Measurements from ENCODE around the gene BMPR2. TPM values are rescaled to one million over a fixed set of nuclear protein-coding genes. Genes with fewer than 3 reads are reported as not detected.
"Not testable (repeated sequence)": the region's sequence is repeated elsewhere in the genome, so short reads cannot be mapped to it uniquely, and the experiment has no call there.

BMPR2 gene
- total RNA-seq, 1 experiment from 2014 or later = 28.1 TPM

DNA sequence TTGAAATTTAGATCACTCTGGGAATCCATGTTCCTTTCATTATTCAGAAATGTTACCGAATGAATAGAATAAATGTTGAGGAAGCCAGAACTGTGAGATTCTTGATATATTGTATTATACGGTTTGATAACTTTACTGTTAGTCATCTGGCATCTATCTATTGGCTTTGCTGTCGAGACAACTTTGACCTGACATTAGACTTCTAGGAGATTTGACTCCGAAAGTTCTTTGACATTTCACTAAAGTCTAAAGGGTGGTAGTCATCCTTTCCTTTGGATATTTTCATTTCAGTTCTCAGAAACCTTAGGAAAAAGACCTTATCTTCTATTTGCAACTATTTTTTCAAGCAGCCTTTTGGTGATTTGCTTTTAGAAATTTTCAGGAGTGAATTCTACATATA lies 1.9 kb downstream of the BMPR2 start:
- CTCF ChIA-PET = no interaction called here
- Histone ChIP-seq H3K4me1 (peaks cover 14% of the 10 kb centered on the region; the same call in 1 of the 2 replicates), H3K36me3 (ENCODE audit: control insufficient read depth, insufficient read depth, low read length) (no peaks in the 10 kb centered on the region), H3K9me3 (no peaks in the 10 kb centered on the region), H3K4me3 (ENCODE audit: low read depth, low read length) (peak overlapping the region; percentile 96), H3K27me3 (replicated peaks; ENCODE audit: control insufficient read depth, insufficient read depth, low read length) (no peaks in the 10 kb centered on the region)
- TF ChIP-seq CTCF (IDR thresholded peaks at IDR 0.05; ENCODE audit: insufficient read depth in 1 of 2, low read depth in 1 of 2, low read length in 1 of 2, severe bottlenecking in 1 of 2, unreplicated experiment in 1 of 2) = no peak
- no peak for DNase-seq
- no TSS peak for BruUV-seq (replicated peaks)
- intact Hi-C loops (cut with micrococcal nuclease; ENCODE audit: unreplicated experiment) = loop anchor here (5.0 kb wide), 3 partner anchors 71 to 114 kb away; partner anchors contain the start of gene NOP58
- Mint-ChIP-seq H3K36me3 (ENCODE audit: insufficient read depth, unreplicated experiment) (peaks cover 25% of the 10 kb centered on the region), H3K27ac (ENCODE audit: unreplicated experiment) (peak overlapping the region; percentile 89), H3K9me3 (ENCODE audit: unreplicated experiment) (no peaks in the 10 kb centered on the region), H3K27me3 (ENCODE audit: insufficient read depth, unreplicated experiment) (no peaks in the 10 kb centered on the region), H3K4me1 (ENCODE audit: low read depth, unreplicated experiment) (peaks cover 17% of the 10 kb centered on the region), H3K4me3 (ENCODE audit: unreplicated experiment) (peak overlapping the region; percentile 84)
- POLR2A ChIA-PET = interaction anchor here (0.5 to 0.6 kb wide), 2 partner anchors 107 to 176 kb away, joined by 4 to 6 read pairs; no protein-coding TSS in a partner anchor

DNA sequence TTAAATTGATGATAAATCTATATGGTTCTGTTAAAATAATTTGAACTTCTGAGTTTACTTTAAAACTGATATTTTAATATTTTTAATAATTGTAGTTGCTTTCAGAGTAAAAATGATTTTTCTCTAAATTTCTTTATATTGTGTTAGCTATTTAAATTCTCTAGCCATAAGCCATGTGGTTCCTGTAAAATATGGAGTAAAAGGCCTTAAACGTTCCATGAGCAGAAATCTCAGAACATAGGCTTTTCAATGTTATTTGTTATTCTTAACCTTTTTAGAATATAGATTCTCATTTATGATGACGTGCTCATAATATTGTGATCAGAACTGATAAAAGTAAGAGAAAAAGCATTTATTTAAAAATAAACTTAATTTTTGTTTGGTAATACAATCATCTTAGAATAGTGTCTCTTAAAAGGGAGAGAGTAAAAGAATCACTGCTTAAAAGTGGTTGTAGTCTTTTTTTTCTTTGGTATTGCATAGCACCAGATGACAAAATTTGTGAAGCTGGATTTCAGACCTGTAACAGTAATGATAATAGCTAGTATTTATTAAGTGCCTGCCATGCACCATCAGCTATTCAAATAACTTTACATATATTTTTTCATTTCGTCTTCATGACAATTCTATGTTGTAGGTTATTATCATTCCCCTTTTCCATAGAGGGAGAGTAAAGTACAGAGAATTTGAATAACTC lies 2.7 kb downstream of the BMPR2 start:
- Histone ChIP-seq H3K4me1 (peaks cover 14% of the 10 kb centered on the region; the same call in 1 of the 2 replicates), H3K4me3 (ENCODE audit: low read depth, low read length) (peak overlapping the region; percentile 96; the same call in 1 of the 2 replicates), H3K36me3 (ENCODE audit: control insufficient read depth, insufficient read depth, low read length) (no peaks in the 10 kb centered on the region), H3K9me3 (no peaks in the 10 kb centered on the region), H3K27me3 (replicated peaks; ENCODE audit: control insufficient read depth, insufficient read depth, low read length) (no peaks in the 10 kb centered on the region)
- intact Hi-C loops (cut with micrococcal nuclease; ENCODE audit: unreplicated experiment) = loop anchor here (5.0 kb wide), 3 partner anchors 72 to 113 kb away; partner anchors contain the start of gene NOP58
- BruUV-seq (replicated peaks) = no TSS peak
- no peaks in the 10 kb centered on the region for H3K27me3 Mint-ChIP-seq (ENCODE audit: insufficient read depth, unreplicated experiment)
- H3K4me1 Mint-ChIP-seq (ENCODE audit: low read depth, unreplicated experiment) = peaks cover 17% of the 10 kb centered on the region
- H3K9me3 Mint-ChIP-seq (ENCODE audit: unreplicated experiment) = no peaks in the 10 kb centered on the region
- H3K36me3 Mint-ChIP-seq (ENCODE audit: insufficient read depth, unreplicated experiment) = peaks cover 27% of the 10 kb centered on the region
- POLR2A ChIA-PET = no interaction called here
- no peak overlapping the region for H3K27ac Mint-ChIP-seq (ENCODE audit: unreplicated experiment)
- DNase-seq = no peak
- peak overlapping the region; percentile 84 for H3K4me3 Mint-ChIP-seq (ENCODE audit: unreplicated experiment)
- TF ChIP-seq CTCF (IDR thresholded peaks at IDR 0.05; ENCODE audit: insufficient read depth in 1 of 2, low read depth in 1 of 2, low read length in 1 of 2, severe bottlenecking in 1 of 2, unreplicated experiment in 1 of 2) = no peak
- CTCF ChIA-PET = no interaction called here

DNA sequence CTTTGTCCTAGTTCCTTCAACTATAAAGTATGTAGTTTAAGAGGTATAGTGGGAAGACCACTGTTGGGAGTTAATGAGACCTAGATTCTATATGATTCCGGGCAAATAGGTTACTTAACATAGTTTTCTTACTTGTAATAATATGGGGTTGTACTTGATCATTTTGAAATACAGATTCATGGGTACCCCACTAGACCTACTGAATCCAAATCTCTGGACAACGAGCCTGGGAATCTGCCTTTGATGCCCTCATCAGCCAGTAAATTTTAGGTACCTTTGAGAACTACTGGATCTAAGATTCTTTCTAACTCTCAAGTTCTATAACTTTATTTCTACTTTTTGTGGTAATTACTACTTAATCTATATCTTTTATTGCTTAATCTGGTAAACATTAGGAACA lies 6.6 kb downstream of the BMPR2 start:
- H3K36me3 ChIP-seq (ENCODE audit: control insufficient read depth, insufficient read depth, low read length) = no peaks in the 10 kb centered on the region
- POLR2A ChIA-PET = no interaction called here
- H3K9me3 Mint-ChIP-seq (ENCODE audit: unreplicated experiment) = no peaks in the 10 kb centered on the region
- BruUV-seq (replicated peaks) = no TSS peak
- H3K4me1 ChIP-seq = peaks cover 10% of the 10 kb centered on the region; the same call in 1 of the 2 replicates
- no peak for TF ChIP-seq CTCF (IDR thresholded peaks at IDR 0.05; ENCODE audit: insufficient read depth in 1 of 2, low read depth in 1 of 2, low read length in 1 of 2, severe bottlenecking in 1 of 2, unreplicated experiment in 1 of 2)
- intact Hi-C loops (cut with micrococcal nuclease; ENCODE audit: unreplicated experiment) = no loop called here
- no peak overlapping the region for H3K4me3 ChIP-seq (ENCODE audit: low read depth, low read length)
- DNase-seq = no peak
- no peaks in the 10 kb centered on the region for H3K27me3 ChIP-seq (replicated peaks; ENCODE audit: control insufficient read depth, insufficient read depth, low read length)
- peaks cover 28% of the 10 kb centered on the region for H3K4me1 Mint-ChIP-seq (ENCODE audit: low read depth, unreplicated experiment)
- CTCF ChIA-PET = no interaction called here
- H3K27me3 Mint-ChIP-seq (ENCODE audit: insufficient read depth, unreplicated experiment) = no peaks in the 10 kb centered on the region
- no peaks in the 10 kb centered on the region for H3K9me3 ChIP-seq
- no peak overlapping the region for H3K27ac Mint-ChIP-seq (ENCODE audit: unreplicated experiment)
- H3K36me3 Mint-ChIP-seq (ENCODE audit: insufficient read depth, unreplicated experiment) = peaks cover 14% of the 10 kb centered on the region
- no peak overlapping the region for H3K4me3 Mint-ChIP-seq (ENCODE audit: unreplicated experiment)

DNA sequence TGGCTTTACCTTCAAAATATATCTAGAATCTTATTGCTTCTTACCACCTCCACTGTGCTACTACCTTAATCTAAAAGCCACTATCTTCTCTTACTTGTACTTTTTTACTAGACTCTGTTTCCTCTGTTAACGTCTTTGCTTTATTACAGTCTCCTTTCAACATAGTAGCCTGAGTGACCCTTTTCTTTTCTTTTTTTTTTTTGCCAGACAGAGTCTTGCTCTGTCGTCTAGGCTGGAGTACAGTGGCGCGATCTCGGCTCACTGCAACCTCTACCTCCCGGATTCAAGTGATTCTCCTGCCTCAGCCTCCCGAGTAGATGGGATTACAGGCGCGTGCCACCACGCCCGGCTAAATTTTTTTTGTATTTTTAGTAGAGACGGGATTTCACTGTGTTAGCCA lies 10.4 kb downstream of the BMPR2 start:
- H3K9me3 Mint-ChIP-seq (ENCODE audit: unreplicated experiment); H3K4me3 ChIP-seq (ENCODE audit: low read depth, low read length); H3K36me3 Mint-ChIP-seq (ENCODE audit: insufficient read depth, unreplicated experiment); H3K36me3 ChIP-seq (ENCODE audit: control insufficient read depth, insufficient read depth, low read length); H3K4me1 ChIP-seq; POLR2A ChIA-PET; H3K27me3 Mint-ChIP-seq (ENCODE audit: insufficient read depth, unreplicated experiment); DNase-seq; H3K4me3 Mint-ChIP-seq (ENCODE audit: unreplicated experiment); intact Hi-C loops (cut with micrococcal nuclease; ENCODE audit: unreplicated experiment); H3K27ac Mint-ChIP-seq (ENCODE audit: unreplicated experiment); CTCF ChIA-PET; BruUV-seq (replicated peaks); H3K9me3 ChIP-seq; H3K27me3 ChIP-seq (replicated peaks; ENCODE audit: control insufficient read depth, insufficient read depth, low read length): not testable (repeated sequence)
- H3K4me1 Mint-ChIP-seq (ENCODE audit: low read depth, unreplicated experiment) = peaks cover 14% of the 10 kb centered on the region
